Embryonic facial prominence (tissue), 1 donor: Measurements from ENCODE around the gene TXLNB.
A peak's percentile ranks its signal among the peaks of the same experiment; 100 is the strongest.

Experiments used
- DNase-seq: peaks from one replicate; pipeline ENCODE4 v3.0.0-alpha.2; 2016; ENCODE audit errors: extremely low spot score

Gene TXLNB

DNA sequence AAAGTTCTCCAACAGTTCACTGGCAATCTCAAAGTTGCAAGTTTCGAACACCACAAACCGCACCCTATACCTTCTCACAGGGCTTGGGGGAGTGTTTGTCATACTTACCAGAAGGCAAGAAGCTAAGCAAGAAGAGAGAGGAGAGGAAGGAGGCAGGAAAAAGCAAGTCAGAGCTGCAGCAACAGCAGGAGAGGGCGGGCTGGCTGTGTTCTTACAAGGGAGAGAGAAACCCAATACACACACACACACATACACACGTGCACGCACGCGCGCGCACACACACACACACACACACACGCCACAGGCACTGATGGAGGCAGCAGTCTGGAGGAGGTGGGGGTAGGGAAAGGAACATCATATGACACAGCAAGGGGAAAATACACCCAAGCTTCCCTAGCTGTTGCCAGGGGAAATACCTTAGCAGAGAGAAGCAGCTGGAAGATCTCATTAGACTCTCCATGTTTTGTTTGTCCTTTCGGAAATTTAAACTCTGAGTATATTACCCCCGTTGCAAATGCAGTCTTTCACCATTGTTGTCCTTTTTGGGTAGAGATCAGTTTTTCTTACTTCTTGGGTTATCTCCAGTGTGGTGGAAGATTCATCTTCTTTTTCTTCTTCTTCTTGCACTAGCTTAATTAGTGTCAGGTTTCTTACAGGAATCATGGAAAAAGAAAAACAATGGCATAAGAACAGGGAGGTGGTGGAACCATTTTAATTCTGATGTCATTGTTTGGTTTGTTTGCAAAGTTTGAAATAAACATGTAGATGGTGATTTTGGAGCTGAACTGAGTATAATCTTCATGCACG is at the start of gene TXLNB:
Gene TXLNB (minus strand): TSS at position 186 of the 807 bp plus-strand sequence. CDS start 3,099 bp downstream, outside the sequence.
- DNase-seq = peak; percentile 37

DNA sequence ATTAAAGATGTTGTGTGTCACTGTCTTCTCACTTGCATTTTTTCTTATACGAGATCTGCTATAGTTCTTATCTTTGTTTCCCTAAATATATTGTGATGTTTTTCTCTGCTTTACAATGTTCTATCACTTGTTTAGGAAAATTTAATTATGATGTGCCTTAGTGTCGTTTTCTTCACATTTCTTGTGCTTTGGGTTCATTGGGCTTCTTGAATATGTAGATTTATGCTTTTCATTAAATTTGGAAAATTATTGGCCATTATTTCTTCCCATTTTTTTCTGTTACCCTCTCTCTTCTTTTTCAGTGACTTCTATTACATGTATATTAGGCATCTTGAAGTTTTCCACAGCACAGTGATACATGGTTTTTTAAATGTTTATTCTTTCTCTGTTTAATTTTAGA is 49.3 kb upstream of the TXLNB start:
- no peak for DNase-seq

DNA sequence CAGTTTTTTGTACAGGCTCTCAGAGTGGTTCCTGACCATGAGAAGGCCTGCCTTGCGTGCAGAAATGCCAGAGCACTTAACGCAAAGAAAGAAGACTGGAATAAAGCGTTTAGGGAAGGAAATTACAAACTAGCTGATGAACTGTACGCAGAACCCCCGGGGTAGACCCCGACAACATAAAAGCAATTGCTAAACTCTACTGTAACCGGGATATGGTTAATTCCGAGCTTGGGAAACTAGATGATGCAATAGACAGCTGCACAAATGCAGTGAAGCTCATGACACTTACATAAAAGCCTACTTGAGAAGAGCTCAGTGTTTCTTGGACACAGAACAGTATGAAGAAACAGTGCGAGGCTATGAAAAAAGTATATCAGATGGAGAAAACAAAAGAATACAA is 47.0 kb upstream of the TXLNB start:
- no peak for DNase-seq

DNA sequence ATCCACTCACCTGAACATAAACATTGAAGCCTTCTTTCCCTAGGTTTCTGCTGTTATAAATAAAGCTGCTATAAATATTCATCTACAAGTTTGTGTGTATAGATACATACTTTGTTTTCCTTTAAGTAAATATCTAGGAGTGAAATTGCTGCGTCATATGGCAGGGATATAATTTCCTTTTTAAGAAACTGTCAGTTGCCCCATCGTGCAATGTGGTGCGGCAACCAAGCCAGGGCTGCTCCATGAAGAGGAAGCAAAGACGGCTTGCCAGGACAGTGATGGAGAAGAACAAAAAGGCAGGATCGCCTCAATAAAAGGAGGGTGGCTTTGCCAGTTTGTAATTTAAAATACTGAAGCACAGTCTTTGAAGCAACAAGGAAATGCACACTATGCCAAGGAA is 46.0 kb upstream of the TXLNB start:
- no peak for DNase-seq

DNA sequence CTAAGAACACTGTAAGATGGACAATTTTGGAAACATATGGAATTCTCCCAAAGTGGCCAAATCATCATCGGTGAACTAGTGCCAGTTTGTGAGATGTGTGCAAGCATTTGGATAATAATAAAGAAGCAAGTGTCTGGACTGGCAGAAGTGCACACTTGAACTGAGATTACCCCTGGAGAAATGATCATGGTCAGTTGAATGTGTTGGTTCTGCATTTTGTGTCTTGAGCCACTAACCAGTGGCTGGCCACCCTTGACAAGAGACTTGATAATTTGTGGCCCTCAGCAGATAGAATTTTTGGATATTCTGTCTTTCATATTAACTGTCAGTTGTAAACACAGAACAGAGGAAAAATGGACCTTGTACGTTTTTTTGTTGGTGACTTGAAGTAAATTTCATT is 45.2 kb upstream of the TXLNB start:
- no peak for DNase-seq

DNA sequence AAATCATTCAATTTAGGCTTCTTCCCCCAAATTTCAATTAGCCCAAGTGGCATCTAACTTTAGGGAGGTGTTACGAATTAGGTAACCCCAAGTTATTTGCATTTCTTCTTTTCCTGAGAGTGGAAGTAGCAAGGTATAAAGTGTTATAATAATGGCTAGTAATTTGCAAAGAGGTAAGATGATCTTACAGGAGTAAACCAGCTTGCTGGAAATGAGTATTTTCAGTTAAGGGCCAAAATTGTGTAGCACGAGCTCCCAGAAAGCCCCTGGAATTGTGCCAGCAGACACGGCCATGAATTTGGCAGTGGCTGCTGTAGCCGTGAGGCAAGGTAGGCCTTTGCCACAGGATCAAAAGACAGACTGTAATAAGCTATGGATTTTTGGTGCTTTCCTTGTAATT is 44.7 kb upstream of the TXLNB start:
- DNase-seq = no peak

DNA sequence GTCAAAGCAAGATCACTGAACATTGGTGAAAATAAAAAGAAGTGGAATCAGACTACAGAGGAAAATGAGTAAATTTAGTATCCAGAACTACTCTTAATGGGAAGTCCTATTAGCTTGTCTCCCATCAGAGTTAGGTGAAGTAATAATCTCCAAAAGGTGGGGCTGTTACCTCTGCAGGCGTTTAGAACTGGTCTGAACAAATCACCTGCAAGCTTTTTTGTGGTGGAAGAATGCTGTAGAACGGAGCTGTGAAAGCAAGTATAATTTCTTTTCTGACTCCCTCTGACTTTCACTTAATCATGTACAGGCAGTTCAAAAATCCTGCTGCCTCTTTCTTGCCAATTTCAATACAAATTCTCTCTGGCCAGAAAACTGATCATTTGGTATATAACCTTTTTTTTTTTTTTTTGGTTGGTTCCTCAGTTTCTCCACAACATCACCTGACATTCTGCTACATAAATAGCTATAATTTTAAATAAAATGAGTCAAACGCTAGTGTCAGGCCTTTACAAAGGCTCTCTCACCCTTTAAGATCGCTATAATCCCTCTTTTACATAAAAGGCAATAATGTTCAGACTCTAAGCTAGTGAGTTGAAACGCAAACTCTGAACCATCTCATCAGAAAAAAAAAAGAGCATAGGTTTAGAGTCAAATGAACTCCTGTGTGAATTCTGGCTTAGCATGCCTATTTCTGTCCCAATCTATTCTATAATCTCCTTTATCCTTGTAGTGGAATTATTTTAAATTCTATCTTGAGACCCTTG is 43.8 kb upstream of the TXLNB start:
- DNase-seq = no peak

DNA sequence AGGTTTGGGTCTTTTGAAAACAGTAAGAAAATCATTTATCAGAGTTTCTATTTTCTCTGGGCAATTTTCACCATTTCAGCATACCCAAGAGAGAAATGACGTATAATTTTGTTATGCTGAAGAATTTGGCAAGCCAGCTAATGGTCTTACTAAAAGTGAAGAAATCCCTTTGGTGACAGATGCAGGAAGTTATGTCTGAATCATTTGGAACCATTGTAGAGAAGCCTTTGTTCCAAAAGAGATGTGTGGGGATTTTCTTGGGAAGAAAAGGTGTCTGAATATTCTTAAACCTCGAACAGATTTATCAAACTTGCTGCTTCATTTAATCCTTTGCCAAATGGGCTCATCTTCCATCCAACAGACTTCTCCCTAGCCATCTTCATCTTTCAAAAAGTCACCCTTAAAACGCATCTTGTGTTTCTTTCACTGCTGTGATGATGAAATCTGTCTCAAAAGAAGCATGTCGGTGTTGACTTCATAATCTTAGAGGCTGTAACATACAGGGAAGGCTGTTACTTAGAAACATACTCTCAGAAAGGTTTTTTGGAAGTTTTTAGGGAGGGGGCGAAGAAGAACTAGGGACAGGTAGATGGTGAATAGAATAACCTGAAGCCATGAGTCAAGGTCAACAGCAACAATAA is 43.1 kb upstream of the TXLNB start:
- DNase-seq = no peak

DNA sequence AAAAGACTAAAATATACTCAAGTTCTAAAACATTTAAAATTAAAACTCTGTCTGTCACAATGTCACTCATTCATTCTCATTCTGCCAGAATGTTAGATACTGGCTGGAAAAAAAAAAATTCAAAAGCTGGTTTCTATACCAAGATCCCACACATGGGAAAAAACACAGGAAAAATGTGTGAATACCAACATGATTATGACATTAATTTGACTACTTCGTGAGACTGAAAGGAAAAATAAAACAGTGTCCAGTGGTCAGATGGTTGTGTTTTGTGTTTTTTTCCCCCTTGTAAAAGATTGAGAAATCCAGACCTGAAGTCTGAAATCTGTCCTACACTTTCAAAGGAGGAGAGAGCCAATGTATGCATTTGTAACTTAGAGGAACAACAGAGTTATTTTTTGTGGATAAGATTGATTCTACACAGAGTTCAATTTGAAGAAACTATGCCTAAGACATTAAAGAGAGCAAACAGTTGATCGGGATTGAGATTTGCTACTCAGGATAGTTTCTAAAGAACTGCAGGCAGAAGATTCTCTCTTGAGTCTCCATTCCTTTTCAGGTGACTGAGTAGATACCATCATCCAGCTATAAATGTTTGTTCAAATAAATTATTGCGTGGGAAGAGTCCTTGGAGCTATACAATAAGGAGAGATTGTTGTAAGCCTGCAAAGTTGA is 39.2 kb upstream of the TXLNB start:
- DNase-seq = no peak

DNA sequence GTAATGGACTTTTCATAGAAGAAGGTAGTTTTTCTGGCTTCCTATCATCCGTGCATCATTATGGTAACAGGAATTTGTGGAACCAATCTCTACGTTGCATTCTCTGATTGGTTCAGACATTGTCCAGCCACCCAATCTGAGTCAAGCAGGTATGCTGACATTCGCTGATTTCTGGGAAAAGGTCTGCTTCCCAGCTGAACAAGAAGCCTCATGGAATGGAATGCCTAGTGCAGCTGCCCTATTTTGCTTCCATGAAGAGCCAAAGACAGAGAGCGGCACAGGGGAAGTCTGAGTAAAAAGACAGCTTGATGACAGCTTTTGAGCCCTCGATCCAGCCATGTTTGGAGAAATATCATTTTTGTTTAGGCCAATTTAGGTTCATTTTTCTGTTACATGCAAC is 38.5 kb upstream of the TXLNB start:
- DNase-seq = no peak

DNA sequence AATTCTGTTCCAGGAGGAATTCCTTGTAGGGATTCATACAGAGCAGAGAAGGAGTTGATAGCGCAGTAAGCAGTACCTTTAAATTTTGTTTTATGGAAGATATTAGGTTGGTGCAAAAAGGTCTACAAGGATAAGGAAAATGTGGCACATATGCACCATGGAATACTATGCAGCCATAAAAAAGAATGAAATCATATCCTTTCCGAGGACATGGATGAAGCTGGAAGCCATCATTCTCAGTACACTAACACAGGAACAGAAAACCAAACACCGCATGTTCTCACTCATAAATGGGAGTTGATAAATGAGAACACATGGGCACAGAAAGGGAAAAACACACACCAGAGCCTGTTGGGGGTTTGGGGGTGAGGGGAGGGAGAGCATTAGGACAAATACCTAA is 37.4 kb upstream of the TXLNB start:
- no peak for DNase-seq

DNA sequence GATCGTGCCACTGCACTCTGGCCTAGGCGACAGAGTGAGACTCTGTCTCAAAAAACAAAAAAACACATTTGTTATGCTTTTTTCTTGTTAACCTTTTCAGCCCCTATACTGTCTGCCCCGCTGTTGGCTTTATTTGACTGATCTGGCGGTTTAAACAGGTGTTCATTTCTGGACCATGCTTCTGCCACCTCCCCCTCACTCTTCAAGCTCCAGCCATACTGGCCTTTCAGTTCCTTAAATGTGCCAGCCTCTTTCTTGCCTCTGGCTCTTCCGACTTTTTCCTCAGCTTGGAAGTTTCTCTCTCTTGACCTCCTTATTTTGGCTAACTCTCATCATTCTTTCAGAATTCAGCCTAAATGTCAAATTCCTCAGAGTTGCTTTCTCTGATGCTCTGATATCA is 35.2 kb upstream of the TXLNB start:
- no peak for DNase-seq

DNA sequence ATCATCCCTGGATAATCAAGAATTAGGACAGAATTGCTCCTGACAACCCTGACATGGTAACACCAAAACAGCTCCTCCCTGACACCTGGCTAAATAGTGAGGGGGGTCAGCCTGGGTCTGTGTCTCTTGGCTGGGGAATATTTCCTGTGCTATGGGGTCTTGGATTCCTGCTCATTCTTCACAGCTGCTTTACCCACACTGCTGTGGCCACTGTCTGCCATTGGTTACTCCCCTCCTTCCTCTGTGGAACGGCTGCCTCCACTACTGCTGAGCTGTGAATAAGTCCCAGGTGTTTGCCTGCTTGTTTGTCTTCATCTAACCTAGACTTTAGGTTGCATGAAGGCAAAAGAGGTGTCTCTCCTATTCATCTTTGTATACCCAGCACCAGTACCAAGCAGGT is 33.9 kb upstream of the TXLNB start:
- DNase-seq = no peak

DNA sequence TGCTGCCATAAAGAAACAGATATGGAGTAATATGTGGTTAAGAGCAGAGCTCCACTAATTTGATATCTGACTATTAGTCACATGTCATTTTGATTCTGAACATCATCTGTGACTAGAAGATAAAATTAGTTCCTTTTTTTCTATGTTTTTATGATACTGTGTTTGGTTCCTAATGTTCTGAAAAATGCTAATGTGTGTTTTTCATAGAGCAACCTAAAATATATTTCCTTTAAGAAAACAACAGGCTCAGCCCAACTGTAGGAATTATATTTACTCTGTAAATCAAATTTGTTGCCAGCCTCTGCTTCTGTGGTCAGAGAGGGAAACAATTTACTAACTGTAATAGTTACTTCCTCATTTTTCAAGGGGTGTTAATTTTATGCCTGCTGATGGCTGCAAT is 33.3 kb upstream of the TXLNB start:
- DNase-seq = no peak

DNA sequence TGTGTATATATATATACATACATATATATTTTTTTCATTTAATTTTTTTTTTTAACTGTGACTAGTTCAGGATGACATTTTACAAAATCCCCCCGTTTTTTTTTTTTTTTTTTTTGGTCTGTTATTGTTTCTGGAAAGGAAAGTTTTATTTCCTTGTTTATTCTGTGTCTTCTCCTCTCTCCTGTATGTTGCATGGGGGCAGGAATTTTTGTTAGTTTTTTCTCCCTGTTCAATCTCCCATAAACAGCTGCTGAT is 32.4 kb upstream of the TXLNB start:
- DNase-seq = no peak

DNA sequence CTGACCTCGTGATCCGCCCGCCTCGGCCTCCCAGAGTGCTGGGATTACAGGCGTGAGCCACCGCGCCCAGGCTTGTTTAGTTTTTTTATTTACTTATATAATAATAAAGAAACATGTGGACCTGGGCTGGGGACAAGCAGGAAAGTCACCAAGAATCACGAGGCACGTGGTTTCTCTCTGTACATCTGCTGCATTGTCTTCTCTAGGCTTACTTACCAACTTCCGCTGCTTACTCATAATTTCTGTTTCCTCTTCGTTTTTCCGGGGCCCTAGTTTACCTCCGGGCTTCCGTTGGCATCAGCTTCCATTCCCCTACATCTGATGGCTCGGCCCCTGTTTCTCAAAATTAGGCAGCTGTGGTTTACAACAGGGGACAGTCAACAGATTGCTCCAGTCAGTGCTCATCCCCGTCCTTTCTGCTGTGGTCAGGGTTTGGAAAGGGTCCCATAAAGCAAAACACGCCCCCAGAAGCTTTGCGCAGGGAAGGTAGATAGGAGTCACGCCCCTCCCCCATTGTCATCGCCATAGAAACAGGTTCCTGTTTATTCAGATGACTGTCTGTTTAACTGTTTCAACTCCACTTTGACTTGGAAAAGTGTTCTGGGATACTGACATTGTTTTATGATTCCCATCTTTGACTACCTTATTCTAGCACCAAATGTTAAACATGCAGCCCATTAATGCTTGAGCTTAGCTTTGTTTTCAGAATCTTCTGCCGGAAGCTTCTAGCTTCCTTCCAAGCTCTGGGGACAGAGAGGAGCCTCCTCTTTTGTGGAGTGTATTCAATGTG is 31.9 kb upstream of the TXLNB start:
- DNase-seq = no peak

DNA sequence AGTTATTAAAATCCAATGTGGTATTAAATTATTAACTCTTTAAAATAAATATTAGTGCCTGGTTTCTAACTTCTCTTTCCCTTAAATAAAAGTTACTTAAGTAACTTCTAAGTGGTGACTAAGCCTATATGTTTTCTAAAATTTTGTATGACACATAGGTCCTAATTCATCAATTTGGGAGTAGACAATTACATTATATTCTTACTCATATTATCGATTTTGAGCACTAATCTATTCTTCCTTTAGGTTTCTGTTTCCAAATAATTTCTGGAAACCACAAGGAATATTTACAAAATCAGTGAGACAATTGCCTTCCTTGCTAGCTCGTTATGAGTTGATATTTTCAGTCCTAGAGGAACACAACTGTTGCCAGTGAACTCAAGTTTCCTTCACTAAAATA is 28.3 kb upstream of the TXLNB start:
- no peak for DNase-seq

DNA sequence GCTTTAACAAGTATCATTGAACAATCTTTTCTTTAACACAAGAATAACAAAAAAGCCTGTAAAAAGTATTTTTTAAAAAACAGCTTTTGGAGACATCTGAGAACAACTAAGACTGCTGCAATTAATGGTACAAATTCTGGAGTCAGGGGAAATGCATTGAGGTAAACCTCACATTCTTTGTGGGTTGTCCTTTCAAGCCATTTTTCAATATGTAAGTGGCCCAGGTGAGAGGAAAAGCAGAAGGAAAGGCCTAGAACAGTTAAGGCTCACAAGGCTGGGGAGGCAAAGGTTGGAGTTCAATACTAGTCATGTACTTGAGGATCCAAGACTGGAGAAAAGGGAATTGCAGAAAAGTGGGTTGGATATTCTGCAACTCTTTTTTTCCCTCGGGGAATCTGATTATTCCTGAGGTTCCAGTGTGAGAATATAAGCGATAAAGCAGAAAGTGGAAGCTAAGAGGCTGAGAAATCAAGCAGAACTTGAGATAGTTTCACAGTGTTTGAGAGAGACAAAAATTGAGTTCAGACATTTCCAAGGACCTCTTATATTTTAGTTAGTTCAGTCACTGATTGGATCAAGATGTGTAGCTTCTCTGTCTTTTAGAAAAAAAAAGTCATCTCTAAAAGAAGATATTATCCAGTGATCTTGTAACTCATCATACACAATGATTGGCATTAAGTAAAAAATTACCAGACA is 25.0 kb upstream of the TXLNB start:
- DNase-seq = no peak

DNA sequence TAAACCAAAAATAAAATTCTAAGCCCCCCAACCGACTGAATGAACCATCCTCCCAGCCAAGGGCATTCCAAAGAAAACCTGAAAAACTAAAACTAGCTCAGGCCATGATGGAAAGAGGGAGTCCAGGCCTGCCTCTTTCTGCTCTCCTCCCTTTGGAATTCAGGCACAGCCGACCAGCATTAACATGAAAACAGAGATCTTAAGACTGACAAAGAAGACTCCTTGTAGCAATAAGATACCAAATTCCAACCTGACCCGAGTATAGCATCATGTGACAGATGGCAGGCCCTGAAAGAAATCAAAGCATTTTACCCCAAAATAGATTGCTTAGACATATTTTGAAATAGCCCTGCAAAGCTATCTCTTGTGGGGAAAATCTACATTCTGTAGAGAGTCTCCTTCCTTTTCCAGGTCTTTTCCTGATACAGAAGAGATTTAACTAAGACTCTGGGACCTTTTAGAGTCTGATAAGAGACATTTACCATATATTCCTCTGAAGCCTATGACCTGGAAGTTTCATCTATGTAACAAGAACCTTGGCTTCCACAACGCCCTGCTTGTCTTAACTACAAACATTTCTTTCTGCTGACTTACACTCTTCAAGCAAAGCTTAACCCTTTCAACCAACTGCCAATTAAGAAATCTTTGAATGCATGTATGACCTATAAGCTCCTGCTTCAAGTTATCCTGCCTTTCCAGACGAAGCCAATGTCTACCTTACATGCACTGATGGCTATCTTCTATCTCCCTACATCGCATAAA is 22.2 kb upstream of the TXLNB start:
- DNase-seq = no peak

DNA sequence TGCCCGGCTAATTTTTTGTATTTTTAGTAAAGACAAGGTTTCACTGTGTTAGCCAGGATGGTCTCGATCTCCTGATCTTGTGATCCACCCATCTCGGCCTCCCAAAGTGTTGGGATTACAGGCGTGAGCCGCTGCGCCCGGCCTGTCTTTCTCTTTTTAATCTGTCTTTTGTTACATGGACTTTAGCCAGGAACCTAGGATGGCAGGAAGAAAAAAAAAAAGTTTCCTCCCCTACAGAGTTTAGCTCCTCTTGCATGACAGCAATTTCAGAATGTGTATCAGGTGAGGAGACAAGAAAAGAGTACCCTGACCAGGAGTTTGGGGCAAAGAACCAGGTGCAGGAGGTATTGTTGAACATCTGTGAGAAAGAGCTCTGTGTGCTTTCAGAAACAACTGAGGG is 21.4 kb upstream of the TXLNB start:
- DNase-seq = no peak
